Epithelial cell of proximal tubule (primary cell): ENCODE measurements around the gene GRM4. TPM values are rescaled to one million over a fixed set of nuclear protein-coding genes. Genes with fewer than 3 reads are reported as not detected.

Source experiments
- DNase-seq: peaks from one replicate; pipeline ENCODE4 v3.0.0-alpha.2; 2011; ENCODE audit warnings: low read depth
- H3K4me3 ChIP-seq: 2 replicates; pipeline ENCODE4 v1.5.1; 2011; ENCODE audit warnings: low read depth, mild to moderate bottlenecking, low read length
- total RNA-seq: library from RNA; depleted of rRNA; stranded (reverse); fragments of >200 nt; gene quantifications from 2 replicates; pipeline ENCODE4 v1.2.3, GENCODE V29; 2015
- TF ChIP-seq, protein P1 (sequence below): conservative IDR thresholded peaks from 2 replicates; pipeline ENCODE4 v1.5.1; 2012; ENCODE audit warnings: low read depth, mild to moderate bottlenecking, low read length

Gene GRM4
- total RNA-seq, 1 donor from 2014 or later = not detected

DNA sequence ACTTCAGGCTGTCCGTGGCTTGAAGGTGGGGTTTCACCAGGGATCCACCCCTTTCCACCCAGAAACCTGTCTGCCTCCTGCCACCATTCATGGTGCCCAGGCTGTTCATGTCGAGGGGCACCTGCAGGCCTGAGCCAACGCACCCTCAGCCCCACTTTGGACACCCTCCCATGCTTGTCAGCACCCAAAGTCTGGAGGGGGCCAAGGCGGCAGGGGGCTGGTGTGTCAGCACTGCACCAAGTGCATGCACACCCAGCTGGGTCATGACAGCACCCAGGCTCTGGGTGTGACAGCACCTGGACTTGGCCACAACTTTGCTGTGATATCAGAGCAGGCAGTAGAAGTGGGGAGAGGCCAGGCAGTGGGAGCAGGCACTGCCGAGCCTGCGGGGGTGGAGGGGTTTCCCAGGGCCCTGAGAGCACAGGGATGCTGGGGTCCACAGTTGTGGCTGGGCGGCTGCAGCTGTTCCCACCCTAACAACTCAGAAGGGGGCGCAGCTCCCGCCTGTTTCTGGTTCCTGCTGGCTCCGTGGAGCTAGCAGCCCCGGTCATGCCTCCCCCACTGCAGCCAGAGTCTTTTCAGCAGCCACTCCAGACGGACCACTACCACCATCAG lies 33.3 kb upstream of the GRM4 start:
- TF ChIP-seq, protein P1, sequence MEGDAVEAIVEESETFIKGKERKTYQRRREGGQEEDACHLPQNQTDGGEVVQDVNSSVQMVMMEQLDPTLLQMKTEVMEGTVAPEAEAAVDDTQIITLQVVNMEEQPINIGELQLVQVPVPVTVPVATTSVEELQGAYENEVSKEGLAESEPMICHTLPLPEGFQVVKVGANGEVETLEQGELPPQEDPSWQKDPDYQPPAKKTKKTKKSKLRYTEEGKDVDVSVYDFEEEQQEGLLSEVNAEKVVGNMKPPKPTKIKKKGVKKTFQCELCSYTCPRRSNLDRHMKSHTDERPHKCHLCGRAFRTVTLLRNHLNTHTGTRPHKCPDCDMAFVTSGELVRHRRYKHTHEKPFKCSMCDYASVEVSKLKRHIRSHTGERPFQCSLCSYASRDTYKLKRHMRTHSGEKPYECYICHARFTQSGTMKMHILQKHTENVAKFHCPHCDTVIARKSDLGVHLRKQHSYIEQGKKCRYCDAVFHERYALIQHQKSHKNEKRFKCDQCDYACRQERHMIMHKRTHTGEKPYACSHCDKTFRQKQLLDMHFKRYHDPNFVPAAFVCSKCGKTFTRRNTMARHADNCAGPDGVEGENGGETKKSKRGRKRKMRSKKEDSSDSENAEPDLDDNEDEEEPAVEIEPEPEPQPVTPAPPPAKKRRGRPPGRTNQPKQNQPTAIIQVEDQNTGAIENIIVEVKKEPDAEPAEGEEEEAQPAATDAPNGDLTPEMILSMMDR = no peak
- no peak for DNase-seq
- no peak overlapping the region for H3K4me3 ChIP-seq

DNA sequence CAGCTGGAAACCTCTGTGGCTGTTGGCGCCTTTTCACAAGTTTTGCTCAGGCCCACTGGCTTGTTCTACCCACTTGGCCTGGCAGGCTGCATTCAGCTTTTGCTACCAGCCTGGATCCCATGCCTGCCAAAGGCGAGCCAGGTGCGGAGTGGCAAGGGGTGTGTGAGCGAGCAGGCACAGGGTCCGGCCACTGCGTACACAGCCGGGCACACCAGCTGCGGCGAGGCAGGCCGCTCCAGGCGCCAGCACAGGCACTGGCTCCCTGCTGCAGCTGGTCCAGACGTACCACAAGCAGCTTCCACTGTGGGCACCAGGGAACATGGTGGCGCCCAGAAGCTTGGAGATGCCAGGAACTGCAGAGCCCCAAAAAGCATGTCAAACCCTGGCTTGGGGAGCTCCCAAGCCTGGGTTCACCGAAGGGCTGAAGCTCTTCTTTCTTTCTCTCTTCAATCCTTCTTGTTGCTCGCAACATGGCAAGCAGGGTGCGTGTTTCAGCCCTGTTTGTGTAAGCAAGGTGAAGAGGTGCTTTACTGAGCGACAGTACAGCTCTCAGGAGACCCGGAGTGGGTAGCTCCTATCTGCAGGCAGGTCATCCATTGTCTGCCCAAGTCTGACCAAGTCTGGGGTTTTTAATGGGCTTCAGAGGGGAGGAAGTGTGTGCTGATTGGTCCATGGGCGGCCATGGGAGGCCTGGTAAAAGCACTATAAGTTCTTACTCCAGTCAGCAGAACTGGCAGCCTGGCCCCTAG lies 32.6 kb upstream of the GRM4 start:
- no peak for DNase-seq
- no peak overlapping the region for H3K4me3 ChIP-seq
- TF ChIP-seq, protein P1 = no peak

DNA sequence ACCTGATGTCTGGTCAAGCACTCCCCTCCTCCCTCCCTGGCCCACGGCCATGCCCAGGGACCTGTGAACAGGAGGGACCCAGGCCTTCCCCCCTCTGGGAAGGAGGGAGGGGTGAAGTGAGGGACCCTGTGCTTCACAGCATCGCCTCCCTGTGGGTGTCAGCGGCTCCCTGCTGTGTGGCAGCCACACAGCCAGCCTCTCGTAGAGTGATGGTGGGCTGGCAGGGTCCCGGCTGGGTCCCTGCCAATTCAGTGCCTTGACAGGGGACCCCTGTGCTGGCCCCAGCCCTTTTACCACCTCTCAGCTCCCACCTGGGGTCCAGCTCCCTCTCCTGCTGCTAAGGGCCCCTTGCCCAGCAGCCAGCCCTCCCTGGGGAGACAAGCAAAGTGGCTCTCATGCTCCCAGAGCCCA lies 31.3 kb upstream of the GRM4 start:
- TF ChIP-seq, protein P1 = no peak
- no peak overlapping the region for H3K4me3 ChIP-seq
- no peak for DNase-seq

DNA sequence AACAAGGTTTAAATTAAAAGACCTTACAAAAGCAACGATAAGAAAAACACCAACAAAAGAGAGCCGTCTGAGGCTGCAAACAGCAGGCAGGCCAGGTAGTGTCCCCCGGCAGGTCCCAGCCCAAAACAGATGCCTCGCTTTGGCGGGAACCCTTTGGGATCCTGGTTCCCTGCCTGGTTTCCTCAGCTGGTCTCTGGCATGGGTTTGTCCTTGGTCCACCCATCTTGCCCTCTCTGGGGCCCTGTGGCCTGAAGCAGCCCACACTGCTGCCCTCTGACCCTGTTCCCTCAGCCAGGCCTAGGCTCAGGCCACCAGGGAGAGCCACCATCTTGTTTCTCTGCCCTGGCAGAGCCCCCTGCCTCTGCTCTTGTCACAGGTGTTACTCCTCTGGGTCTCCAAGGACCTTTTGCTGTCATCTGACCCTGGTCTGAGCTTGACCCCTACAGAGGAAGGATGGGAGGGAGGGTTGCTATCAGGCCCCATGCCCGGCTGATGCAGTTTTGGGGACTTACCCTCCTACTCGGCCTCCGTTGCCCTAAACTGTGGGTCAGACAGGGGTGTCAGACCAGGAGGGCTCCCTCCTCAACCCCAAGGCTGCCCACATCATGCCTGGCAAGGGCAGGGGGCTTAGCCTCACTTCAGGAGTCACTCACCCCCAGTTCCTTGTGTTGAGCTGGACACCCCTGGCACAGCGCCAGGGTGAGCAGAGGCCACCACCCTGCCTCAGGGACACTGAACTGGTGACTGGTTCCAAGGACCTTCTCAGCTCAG lies 30.6 kb upstream of the GRM4 start:
- TF ChIP-seq, protein P1 = no peak
- H3K4me3 ChIP-seq = no peak overlapping the region
- DNase-seq = no peak

DNA sequence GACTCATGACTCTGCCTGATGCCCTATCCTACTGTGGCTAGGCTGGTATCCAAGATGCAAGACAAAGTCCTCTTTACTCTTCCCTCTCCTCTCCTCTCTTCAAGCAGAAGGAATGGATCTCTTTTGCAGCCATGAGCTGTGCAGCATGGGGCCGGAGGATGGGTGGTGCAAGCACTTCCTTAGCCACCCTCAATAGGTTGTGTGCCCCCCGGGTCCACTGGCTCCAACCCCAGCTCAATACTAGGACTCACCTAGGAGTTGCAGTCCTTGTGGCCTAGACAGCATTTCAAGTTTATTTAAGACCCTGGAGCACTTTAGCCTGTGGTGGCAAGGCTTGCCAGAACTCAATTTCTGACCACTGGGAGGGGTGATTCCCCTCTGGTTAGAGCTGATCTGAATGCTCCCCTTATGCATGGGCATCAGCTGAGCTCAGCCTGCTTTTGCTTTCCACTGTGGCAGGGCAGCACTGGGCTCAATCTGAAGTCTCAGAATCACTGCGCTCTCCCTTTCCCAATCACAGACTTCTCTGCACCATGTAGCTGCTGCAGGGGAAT lies 29.0 kb upstream of the GRM4 start:
- TF ChIP-seq, protein P1 = no peak
- no peak for DNase-seq
- no peak overlapping the region for H3K4me3 ChIP-seq

DNA sequence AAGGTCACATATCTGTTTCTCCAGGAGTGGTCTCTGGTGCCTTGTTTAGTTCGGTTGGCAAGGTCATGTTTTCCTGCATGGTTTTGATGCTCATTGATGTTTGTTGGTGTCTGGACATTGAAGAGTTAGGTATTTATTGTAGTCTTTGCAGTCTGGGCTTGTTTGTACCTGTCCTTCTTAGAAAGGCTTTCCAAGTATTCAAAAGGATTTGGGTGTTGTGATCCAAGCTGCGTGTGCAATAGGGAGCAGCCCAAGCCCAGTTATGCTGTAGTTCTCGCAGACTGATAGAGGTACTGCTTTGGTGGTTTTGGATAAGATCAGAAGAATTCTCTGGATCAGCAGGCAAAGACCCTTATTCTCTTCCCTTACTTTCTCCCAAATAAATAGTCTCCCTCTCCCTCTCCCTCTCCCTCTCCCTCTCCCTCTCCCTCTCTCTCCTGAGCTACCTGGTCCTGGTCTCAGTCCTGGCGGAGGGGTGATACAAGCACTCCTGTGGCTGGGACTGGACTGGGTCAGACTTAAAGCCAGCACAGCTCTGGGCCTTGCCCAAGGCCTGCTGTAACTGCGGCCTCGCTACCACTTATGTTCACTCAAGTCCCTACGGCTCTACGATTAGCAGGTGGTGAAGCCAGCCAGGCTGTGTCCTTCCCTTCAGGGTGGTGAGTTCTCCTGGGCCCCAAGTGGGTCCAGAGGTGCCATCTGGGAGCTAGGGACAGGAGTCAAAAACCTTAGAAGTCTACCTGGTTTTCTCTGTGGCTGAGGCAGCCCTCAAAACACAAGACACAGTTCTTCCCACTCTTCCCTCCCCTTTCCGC lies 27.3 kb upstream of the GRM4 start:
- no peak for DNase-seq
- TF ChIP-seq, protein P1 = no peak
- H3K4me3 ChIP-seq = no peak overlapping the region
